ENCODE measurements around the gene UST.

DNA sequence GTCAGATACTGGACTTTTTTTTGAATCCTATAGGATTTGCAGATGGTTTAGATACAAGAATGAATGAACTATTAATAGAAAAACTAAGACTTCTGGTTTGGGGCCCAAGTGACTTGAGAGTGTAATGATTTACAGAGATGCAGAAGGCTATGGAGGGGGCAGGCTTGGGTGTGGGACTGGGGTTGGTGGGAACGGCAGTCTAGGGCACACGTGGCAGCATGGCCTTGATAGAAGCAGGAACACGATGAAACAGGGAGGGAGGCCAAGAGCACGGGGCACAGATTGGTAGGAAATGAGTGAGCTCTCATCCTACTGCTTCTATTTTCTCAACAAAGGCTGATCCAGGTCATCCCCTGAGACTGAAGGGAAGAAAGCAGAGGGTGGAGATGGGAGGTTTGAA is 3.4 kb upstream of the UST start:
- TF ChIP-seq CTCF (optimal IDR thresholded peaks at IDR 0.05 in 1 of 3, IDR thresholded peaks at IDR 0.05 in 1 of 3, conservative IDR thresholded peaks at IDR 0.05 in 1 of 3; ENCODE audit: extremely low read depth in 1 of 3, insufficient read depth in 2 of 3, low read length in 3 of 3) = no peak
- TF ChIP-seq EZH2 (IDR thresholded peaks at IDR 0.05; ENCODE audit: low read length) = no peak
